Gastrocnemius medialis (tissue), 4 donors: ENCODE measurements around the gene LDLRAD3.

ENCODE experiments used
- POLR2A ChIP-seq, 2 donors: fragments of 450-650 bp; IDR thresholded peaks; one replicate each; pipeline ENCODE4 v1.6.1; 2017; ENCODE audit warnings: antibody characterized with exemption in 2 of 2, mild to moderate bottlenecking in 2 of 2, moderate library complexity in 2 of 2
- TF ChIP-seq, protein P1 (sequence below), 5 experiments: fragments of 450-650 bp in 3 of 5; fragments of 200-600 bp in 2 of 5; sonication (generic) in 2 of 5; IDR thresholded peaks in 4 of 5; conservative IDR thresholded peaks in 1 of 5; 1 replicate in 4 of 5; 2 replicates in 1 of 5; pipeline ENCODE4 v1.5.1; 2016 to 2019; ENCODE audit warnings: antibody characterized with exemption in 5 of 5, mild to moderate bottlenecking in 3 of 5, moderate library complexity in 3 of 5

DNA sequence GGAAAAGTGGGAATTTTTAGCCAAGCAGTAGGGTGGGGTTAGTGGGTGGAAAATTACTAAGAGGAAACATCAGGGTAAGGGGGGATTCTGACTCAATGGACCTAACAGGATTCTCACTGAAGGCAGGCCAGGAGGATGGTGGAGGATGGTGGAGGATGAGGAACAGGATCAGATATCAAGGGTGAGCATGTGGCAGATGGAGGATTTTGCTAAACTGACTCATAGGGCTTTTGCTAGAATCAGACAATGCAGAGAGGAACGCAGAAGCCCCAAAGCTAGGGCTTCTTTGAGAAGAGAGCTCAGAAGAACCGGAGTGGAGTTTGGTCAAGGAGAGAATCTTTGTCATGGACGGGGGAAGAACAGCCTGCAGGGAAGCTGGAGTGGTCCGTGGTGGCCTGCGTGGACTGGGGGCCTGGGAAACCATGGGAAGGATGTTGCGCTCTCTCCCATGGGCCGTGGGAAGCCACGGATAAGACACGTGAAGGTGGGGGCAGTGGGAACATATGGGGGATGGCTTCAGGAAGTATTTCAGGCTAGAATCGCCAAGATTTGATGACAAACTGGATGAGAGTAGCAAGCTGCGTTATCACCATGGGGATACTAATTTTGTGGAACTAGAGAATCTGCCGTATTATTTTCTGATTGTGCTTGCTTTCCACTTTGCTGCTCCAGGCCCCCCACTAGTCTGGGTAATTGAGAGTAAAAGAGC is 165.2 kb downstream of the LDLRAD3 start:
- TF ChIP-seq, protein P1, sequence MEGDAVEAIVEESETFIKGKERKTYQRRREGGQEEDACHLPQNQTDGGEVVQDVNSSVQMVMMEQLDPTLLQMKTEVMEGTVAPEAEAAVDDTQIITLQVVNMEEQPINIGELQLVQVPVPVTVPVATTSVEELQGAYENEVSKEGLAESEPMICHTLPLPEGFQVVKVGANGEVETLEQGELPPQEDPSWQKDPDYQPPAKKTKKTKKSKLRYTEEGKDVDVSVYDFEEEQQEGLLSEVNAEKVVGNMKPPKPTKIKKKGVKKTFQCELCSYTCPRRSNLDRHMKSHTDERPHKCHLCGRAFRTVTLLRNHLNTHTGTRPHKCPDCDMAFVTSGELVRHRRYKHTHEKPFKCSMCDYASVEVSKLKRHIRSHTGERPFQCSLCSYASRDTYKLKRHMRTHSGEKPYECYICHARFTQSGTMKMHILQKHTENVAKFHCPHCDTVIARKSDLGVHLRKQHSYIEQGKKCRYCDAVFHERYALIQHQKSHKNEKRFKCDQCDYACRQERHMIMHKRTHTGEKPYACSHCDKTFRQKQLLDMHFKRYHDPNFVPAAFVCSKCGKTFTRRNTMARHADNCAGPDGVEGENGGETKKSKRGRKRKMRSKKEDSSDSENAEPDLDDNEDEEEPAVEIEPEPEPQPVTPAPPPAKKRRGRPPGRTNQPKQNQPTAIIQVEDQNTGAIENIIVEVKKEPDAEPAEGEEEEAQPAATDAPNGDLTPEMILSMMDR (IDR thresholded peaks at IDR 0.05 in 4 of 5, conservative IDR thresholded peaks at IDR 0.05 in 1 of 5), result no peak
- TF ChIP-seq POLR2A (IDR thresholded peaks at IDR 0.05), result no peak
